IMR-90 (cell line): Measurements from ENCODE around the gene TSTD1. TPM values are rescaled to one million over a fixed set of nuclear protein-coding genes. Genes with fewer than 3 reads are reported as not detected.

Experiments used
- ATAC-seq: fragments of 200-7000 bp; cut with Tn5 transposase; 2 replicates; pipeline ENCODE4 v1.9.1; 2020; ENCODE audit warnings: low read depth, mild to moderate bottlenecking, moderate library complexity
- BruUV-seq: library from RNA; stranded (reverse); fragments of 400-500 nt; replicated peaks from 2 replicates; lab custom pipeline; 2021; lab: Mats Ljungman, UMichigan
- CTCF ChIA-PET: fragments of 300-600 bp; formaldehyde crosslinking; extraction: SDS; loops from one replicate; lab custom pipeline; 2021; ENCODE audit warnings: antibody characterized with exemption; lab: Yijun Ruan, JAX
- POLR2A ChIA-PET: fragments of 300-600 bp; sonication (Branson Sonifier 250); formaldehyde crosslinking; loops from one replicate; lab custom pipeline; 2022; ENCODE audit warnings: antibody characterized with exemption; ENCODE audit not compliant: unreplicated experiment; lab: Charles Lee
- DNase-seq: peaks from one replicate; pipeline ENCODE4 v3.0.0; 2013
- H2AFZ ChIP-seq: replicated peaks from 2 replicates; pipeline ENCODE3; 2013; ENCODE audit warnings: low read length, mild to moderate bottlenecking; ENCODE audit not compliant: poor library complexity
- H2AK5ac ChIP-seq: 2 replicates; pipeline ENCODE4 v1.6.1; 2013; ENCODE audit warnings: low read depth, low read length, inconsistent platforms
- H2AK9ac ChIP-seq: replicated peaks from 2 replicates; pipeline ENCODE3; 2013; ENCODE audit warnings: mild to moderate bottlenecking, low read depth, low read length, moderate library complexity; ENCODE audit not compliant: poor library complexity
- H2BK120ac ChIP-seq: 2 replicates; pipeline ENCODE4 v1.6.1; 2013; ENCODE audit warnings: low read depth, low read length, inconsistent platforms
- H2BK15ac ChIP-seq: 3 replicates; pipeline ENCODE4 v1.6.1; 2013; ENCODE audit warnings: low read depth, low read length, inconsistent platforms
- H2BK20ac ChIP-seq: 2 replicates; pipeline ENCODE4 v1.6.1; 2013; ENCODE audit warnings: low read depth, mild to moderate bottlenecking, inconsistent platforms, low read length, moderate library complexity
- H2BK5ac ChIP-seq: 2 replicates; pipeline ENCODE4 v1.6.1; 2013; ENCODE audit warnings: mild to moderate bottlenecking, low read depth, low read length, inconsistent platforms; ENCODE audit not compliant: poor library complexity, severe bottlenecking
- H3K14ac ChIP-seq: replicated peaks from 2 replicates; pipeline ENCODE4 v1.6.1; 2013; ENCODE audit warnings: low read depth, low read length, inconsistent platforms
- H3K18ac ChIP-seq: 2 replicates; pipeline ENCODE4 v1.6.1; 2013; ENCODE audit warnings: low read depth, low read length, control low read depth
- H3K23ac ChIP-seq: 2 replicates; pipeline ENCODE4 v1.6.1; 2013; ENCODE audit warnings: low read depth, low read length, inconsistent platforms
- H3K27ac ChIP-seq: 2 replicates; pipeline ENCODE4 v1.5.1; 2013; ENCODE audit warnings: mild to moderate bottlenecking, control low read depth, low read length; ENCODE audit not compliant: insufficient read depth
- H3K27me3 ChIP-seq: 2 replicates; pipeline ENCODE4 v1.6.1; 2013; ENCODE audit warnings: low read length; ENCODE audit not compliant: control insufficient read depth, insufficient read depth
- H3K36me3 ChIP-seq: 2 replicates; pipeline ENCODE4 v1.6.1; 2013; ENCODE audit warnings: low read length, mixed read lengths; ENCODE audit not compliant: control insufficient read depth, insufficient read depth
- H3K4ac ChIP-seq: 2 replicates; pipeline ENCODE4 v1.6.1; 2013; ENCODE audit warnings: low read depth, low read length, inconsistent platforms
- H3K4me1 ChIP-seq: 2 replicates; pipeline ENCODE4 v1.6.1; 2013; ENCODE audit warnings: low read length, mixed read lengths; ENCODE audit not compliant: control insufficient read depth, insufficient read depth
- H3K4me2 ChIP-seq: 2 replicates; pipeline ENCODE4 v1.6.1; 2013; ENCODE audit warnings: low read depth, mild to moderate bottlenecking, control low read depth, low read length, moderate library complexity
- H3K4me3 ChIP-seq: 2 replicates; pipeline ENCODE4 v1.5.1; 2013; ENCODE audit warnings: low read depth, mild to moderate bottlenecking, control low read depth, low read length, moderate library complexity; ENCODE audit not compliant: insufficient read depth
- H3K56ac ChIP-seq: 2 replicates; pipeline ENCODE4 v1.6.1; 2013; ENCODE audit warnings: low read length, inconsistent platforms; ENCODE audit not compliant: insufficient read depth; ENCODE audit errors: extremely low read depth
- H3K79me1 ChIP-seq, 2 experiments: 2 replicates each; pipeline ENCODE4 v1.6.1; 2013; ENCODE audit warnings: low read length in 2 of 2, inconsistent platforms in 1 of 2, low read depth in 1 of 2
- H3K9ac ChIP-seq: 2 replicates; pipeline ENCODE4 v1.6.1; 2013; ENCODE audit warnings: low read depth, low read length, control low read depth
- H3K9me1 ChIP-seq: 2 replicates; pipeline ENCODE4 v1.6.1; 2013; ENCODE audit warnings: low read length, inconsistent platforms; ENCODE audit not compliant: insufficient read depth
- H3K9me3 ChIP-seq: 2 replicates; pipeline ENCODE4 v1.6.1; 2013; ENCODE audit warnings: low read length; ENCODE audit not compliant: control insufficient read depth, insufficient read depth
- H4K20me1 ChIP-seq: 2 replicates; pipeline ENCODE4 v1.6.1; 2013; ENCODE audit warnings: low read length, inconsistent platforms; ENCODE audit not compliant: insufficient read depth
- H4K5ac ChIP-seq: 2 replicates; pipeline ENCODE4 v1.6.1; 2013; ENCODE audit warnings: mild to moderate bottlenecking, low read depth, low read length, control low read depth
- H4K8ac ChIP-seq, 2 experiments: 2 replicates each; pipeline ENCODE4 v1.6.1; 2013; ENCODE audit warnings: low read depth in 2 of 2, low read length in 2 of 2, control low read depth in 1 of 2, inconsistent platforms in 1 of 2
- H4K91ac ChIP-seq: 2 replicates; pipeline ENCODE4 v1.6.1; 2013; ENCODE audit warnings: low read depth, low read length, inconsistent platforms; ENCODE audit not compliant: insufficient read depth
- BHLHE40 ChIP-seq: fragments of 150-350 bp; IDR thresholded peaks from 2 replicates; pipeline ENCODE4 v1.6.1; 2016; ENCODE audit warnings: mild to moderate bottlenecking, low read depth, low read length
- CEBPB ChIP-seq: IDR thresholded peaks from 2 replicates; pipeline ENCODE4 v1.6.1; 2012; ENCODE audit warnings: low read depth, low read length, improper control_type of control experiment
- CHD1 ChIP-seq: IDR thresholded peaks from 2 replicates; pipeline ENCODE4 v1.6.1; 2012; ENCODE audit warnings: low read depth, low read length, improper control_type of control experiment
- CTCF ChIP-seq: conservative IDR thresholded peaks from 2 replicates; pipeline ENCODE4 v1.5.1; 2012; ENCODE audit warnings: mild to moderate bottlenecking, low read depth, low read length, improper control_type of control experiment
- ELK1 ChIP-seq: fragments of 150-350 bp; IDR thresholded peaks from 2 replicates; pipeline ENCODE4 v1.6.1; 2016; ENCODE audit warnings: low read depth, mild to moderate bottlenecking, low read length, moderate library complexity, borderline replicate concordance
- FOS ChIP-seq: fragments of 150-350 bp; IDR thresholded peaks from 2 replicates; pipeline ENCODE4 v1.6.1; 2016; ENCODE audit warnings: low read depth, low read length
- MAFK ChIP-seq: IDR thresholded peaks from 2 replicates; pipeline ENCODE4 v1.6.1; 2012; ENCODE audit warnings: low read depth, low read length, improper control_type of control experiment
- MAZ ChIP-seq: IDR thresholded peaks from 2 replicates; pipeline ENCODE4 v1.6.1; 2012; ENCODE audit warnings: low read depth, mild to moderate bottlenecking, low read length, improper control_type of control experiment, moderate library complexity, borderline replicate concordance
- MXI1 ChIP-seq: IDR thresholded peaks from 2 replicates; pipeline ENCODE4 v1.6.1; 2012; ENCODE audit warnings: low read depth, mild to moderate bottlenecking, low read length, moderate library complexity, borderline replicate concordance
- NFE2L2 ChIP-seq: fragments of 150-350 bp; IDR thresholded peaks from 2 replicates; pipeline ENCODE4 v1.6.1; 2016; ENCODE audit warnings: low read depth, mild to moderate bottlenecking, low read length
- POLR2A ChIP-seq: IDR thresholded peaks from 2 replicates; pipeline ENCODE4 v1.6.1; 2012; ENCODE audit warnings: mild to moderate bottlenecking, low read depth, low read length
- RAD21 ChIP-seq: IDR thresholded peaks from 2 replicates; pipeline ENCODE4 v1.6.1; 2012; ENCODE audit warnings: low read length, improper control_type of control experiment
- RCOR1 ChIP-seq: IDR thresholded peaks from 2 replicates; pipeline ENCODE4 v1.6.1; 2012; ENCODE audit warnings: mild to moderate bottlenecking, low read length, improper control_type of control experiment; ENCODE audit not compliant: insufficient replicate concordance
- RFX5 ChIP-seq: IDR thresholded peaks from 2 replicates; pipeline ENCODE4 v1.8.0; 2012; ENCODE audit warnings: low read depth, mild to moderate bottlenecking, low read length, moderate library complexity
- SMC3 ChIP-seq: fragments of 150-350 bp; IDR thresholded peaks from 2 replicates; pipeline ENCODE4 v1.6.1; 2016; ENCODE audit warnings: low read depth, mild to moderate bottlenecking, antibody characterized with exemption, low read length, moderate library complexity
- USF2 ChIP-seq: fragments of 150-350 bp; IDR thresholded peaks from 2 replicates; pipeline ENCODE4 v1.6.1; 2017; ENCODE audit warnings: mild to moderate bottlenecking, antibody characterized with exemption, low read length, low read depth
- WGBS, 2 experiments: methylation state at CpG; one replicate each; pipeline versions ENCODE4 v1.1.5 to v1.1.7; 2013; ENCODE audit warnings: missing lambda C conversion rate in 2 of 2; ENCODE audit not compliant: insufficient read length in 1 of 2; ENCODE audit errors: extremely low coverage in 2 of 2; 5-methylcytosine and 5-hydroxymethylcytosine counted together
- dilution Hi-C: fragments of 300-500 bp; cut with HindIII; formaldehyde crosslinking; loops from one replicate; pipeline ENCODE4 v1.14.3; 2018; ENCODE audit warnings: low sequenced_read_pairs; ENCODE audit not compliant: unreplicated experiment
- in situ Hi-C: fragments of 300-500 bp; cut with MboI; formaldehyde crosslinking; loops from 3 replicates; pipeline ENCODE4 v1.14.3; 2019; ENCODE audit warnings: low sequenced_read_pairs, inconsistent platforms, mixed read lengths
- intact Hi-C: fragments of 100-400 bp; cut with micrococcal nuclease; formaldehyde crosslinking; loops from 2 replicates; pipeline ENCODE4 v1.10.0; 2022
- polyA plus RNA-seq, 3 experiments: library from polyadenylated mRNA; depleted of rRNA; stranded (reverse); fragments of >200 nt; gene quantifications; 2 replicates each; pipeline ENCODE4 v1.2.3, GENCODE V29; 2012; ENCODE audit warnings: low replicate concordance in 1 of 3
- total RNA-seq: library from RNA; depleted of rRNA; stranded (reverse); fragments of >200 nt; gene quantifications from 2 replicates; pipeline ENCODE4 v1.2.3, GENCODE V29; 2012

The TSTD1 gene
- total and polyA plus RNA-seq, 2 of the 4 experiments (the other 2 are of a cell fraction) = 0.21 TPM; not detected in 1

GRCh38 chr1:161066694-161067093 is 27.9 kb upstream of the TSTD1 start:
- H4K20me1 ChIP-seq = no peaks in the 10 kb centered on the region
- H3K4me3 ChIP-seq = no peak overlapping the region
- no peak overlapping the region for H2BK5ac ChIP-seq
- 60% methylated on average over 1 of the region's 3 CpGs; no CpG with 5 or more reads in 1 of the 2 experiments for WGBS, 2 experiments
- no peak overlapping the region for H3K56ac ChIP-seq
- no peak overlapping the region for H4K8ac ChIP-seq
- no peaks in the 10 kb centered on the region for H3K79me1 ChIP-seq
- H3K4me2 ChIP-seq = no peak overlapping the region
- dilution Hi-C loops (no loop called here), intact Hi-C loops (no loop called here), in situ Hi-C loops (no loop called here)
- BruUV-seq = no TSS peak
- no peak overlapping the region for H4K91ac ChIP-seq
- no peak for DNase-seq
- no peak overlapping the region for H3K18ac ChIP-seq
- H3K4ac ChIP-seq = no peak overlapping the region
- H2BK15ac ChIP-seq = no peak overlapping the region
- no peak overlapping the region for H3K14ac ChIP-seq
- H3K27ac ChIP-seq = no peak overlapping the region
- H2BK120ac ChIP-seq = no peak overlapping the region
- H3K36me3 ChIP-seq = no peaks in the 10 kb centered on the region
- H2AFZ ChIP-seq = no peak overlapping the region
- H3K23ac ChIP-seq = no peak overlapping the region
- no peak overlapping the region for H2AK5ac ChIP-seq
- no peaks in the 10 kb centered on the region for H3K9me3 ChIP-seq
- peaks cover 4% of the 10 kb centered on the region for H3K27me3 ChIP-seq
- ChIA-PET POLR2A (no interaction called here), CTCF (no interaction called here)
- no peak overlapping the region for H2AK9ac ChIP-seq
- no peak overlapping the region for H2BK20ac ChIP-seq
- H3K9ac ChIP-seq = no peak overlapping the region
- TF ChIP-seq NFE2L2 (no peak), CEBPB (no peak), RAD21 (no peak), MAZ (no peak), SMC3 (no peak), MAFK (no peak), MXI1 (no peak), BHLHE40 (no peak), ELK1 (no peak), RCOR1 (no peak), FOS (no peak), CTCF (no peak), RFX5 (no peak), POLR2A (no peak), USF2 (no peak), CHD1 (no peak)
- no peak overlapping the region for H4K5ac ChIP-seq
- ATAC-seq = no peak
- no peaks in the 10 kb centered on the region for H3K9me1 ChIP-seq
- no peaks in the 10 kb centered on the region for H3K4me1 ChIP-seq
